ENCODE measurements around the gene CLOCK. TPM values are rescaled to one million over a fixed set of nuclear protein-coding genes. Genes with fewer than 3 reads are reported as not detected.

CLOCK gene
- total RNA-seq, 1 donor from 2014 or later: 34.2 TPM

DNA sequence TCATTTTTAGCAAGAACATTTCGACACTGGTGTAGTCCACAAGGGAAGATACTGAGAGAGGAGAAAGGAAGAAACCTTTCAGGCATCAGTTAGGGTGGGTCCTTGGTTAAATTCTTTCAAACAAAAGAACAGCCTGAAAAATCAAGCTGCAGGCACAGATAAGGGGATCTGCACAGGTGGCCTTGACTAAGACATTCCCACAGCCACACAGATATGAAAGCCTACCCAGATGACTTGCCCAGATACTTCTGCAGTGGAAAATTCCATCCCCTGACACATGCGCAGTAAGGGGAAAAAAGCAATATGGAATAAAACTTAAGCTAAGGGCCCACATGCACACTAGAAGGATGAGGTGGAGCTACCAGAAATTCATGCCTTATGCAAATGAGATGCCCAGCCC, 159.9 kb downstream of the CLOCK start:
- TF ChIP-seq, protein P1, sequence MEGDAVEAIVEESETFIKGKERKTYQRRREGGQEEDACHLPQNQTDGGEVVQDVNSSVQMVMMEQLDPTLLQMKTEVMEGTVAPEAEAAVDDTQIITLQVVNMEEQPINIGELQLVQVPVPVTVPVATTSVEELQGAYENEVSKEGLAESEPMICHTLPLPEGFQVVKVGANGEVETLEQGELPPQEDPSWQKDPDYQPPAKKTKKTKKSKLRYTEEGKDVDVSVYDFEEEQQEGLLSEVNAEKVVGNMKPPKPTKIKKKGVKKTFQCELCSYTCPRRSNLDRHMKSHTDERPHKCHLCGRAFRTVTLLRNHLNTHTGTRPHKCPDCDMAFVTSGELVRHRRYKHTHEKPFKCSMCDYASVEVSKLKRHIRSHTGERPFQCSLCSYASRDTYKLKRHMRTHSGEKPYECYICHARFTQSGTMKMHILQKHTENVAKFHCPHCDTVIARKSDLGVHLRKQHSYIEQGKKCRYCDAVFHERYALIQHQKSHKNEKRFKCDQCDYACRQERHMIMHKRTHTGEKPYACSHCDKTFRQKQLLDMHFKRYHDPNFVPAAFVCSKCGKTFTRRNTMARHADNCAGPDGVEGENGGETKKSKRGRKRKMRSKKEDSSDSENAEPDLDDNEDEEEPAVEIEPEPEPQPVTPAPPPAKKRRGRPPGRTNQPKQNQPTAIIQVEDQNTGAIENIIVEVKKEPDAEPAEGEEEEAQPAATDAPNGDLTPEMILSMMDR (IDR thresholded peaks at IDR 0.05; ENCODE audit: borderline replicate concordance): no peak
- Histone ChIP-seq H3K9me3 (replicated peaks) (no peaks in the 10 kb centered on the region), H3K4me1 (no peaks in the 10 kb centered on the region), H3K36me3 (no peaks in the 10 kb centered on the region), H3K27me3 (ENCODE audit: low read depth) (no peaks in the 10 kb centered on the region), H3K4me3 (no peak overlapping the region), H3K27ac (replicated peaks) (no peak overlapping the region)
- intact Hi-C loops (cut with micrococcal nuclease): no loop called here
- no peak for DNase-seq

DNA sequence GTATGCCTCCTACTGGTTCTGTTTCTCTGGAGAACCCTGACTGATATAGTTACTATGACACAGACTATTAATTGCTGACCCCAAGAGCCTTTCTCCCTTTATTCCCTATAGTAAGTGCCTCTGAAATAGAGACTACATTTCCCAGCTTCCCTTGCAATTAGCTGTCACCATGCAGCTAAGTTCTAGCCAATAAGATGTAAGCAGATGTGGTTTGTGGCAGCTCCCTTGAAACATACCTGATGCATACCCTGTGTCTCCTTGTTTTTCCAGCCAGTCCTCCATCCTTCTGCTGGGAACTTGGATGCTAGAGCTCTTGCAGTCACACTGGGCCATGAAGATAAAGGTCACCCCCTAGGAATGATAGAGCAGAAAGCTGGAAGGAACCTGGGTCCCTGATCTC, 160.6 kb downstream of the CLOCK start:
- intact Hi-C loops (cut with micrococcal nuclease): no loop called here
- Histone ChIP-seq H3K27ac (replicated peaks) (no peak overlapping the region), H3K4me1 (no peaks in the 10 kb centered on the region), H3K9me3 (replicated peaks) (no peaks in the 10 kb centered on the region), H3K36me3 (no peaks in the 10 kb centered on the region), H3K27me3 (ENCODE audit: low read depth) (no peaks in the 10 kb centered on the region), H3K4me3 (no peak overlapping the region)
- no peak for DNase-seq
- TF ChIP-seq, protein P1 (IDR thresholded peaks at IDR 0.05; ENCODE audit: borderline replicate concordance): no peak

DNA sequence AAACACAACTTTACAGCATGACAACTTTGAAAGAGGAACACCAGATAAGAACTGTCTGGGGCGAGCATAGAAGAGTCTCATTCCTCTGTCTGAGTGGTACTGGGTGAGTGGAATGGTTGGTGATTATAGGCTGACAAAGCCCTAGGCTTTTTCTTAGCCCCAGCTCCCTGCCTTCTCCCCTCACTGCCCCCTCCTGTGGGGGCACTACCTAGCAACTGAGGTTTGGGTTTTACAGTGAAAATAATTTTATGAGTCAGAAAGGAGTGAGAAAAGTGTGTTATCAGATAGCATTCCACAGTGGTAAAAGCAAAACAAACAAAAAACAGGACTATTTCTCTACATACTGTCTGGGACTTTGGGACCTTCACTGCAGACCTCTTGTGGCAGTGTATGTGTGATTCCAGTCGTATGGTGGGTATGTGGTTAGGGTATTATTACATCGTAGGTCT, 161.5 kb downstream of the CLOCK start:
- H3K4me1 ChIP-seq: no peaks in the 10 kb centered on the region
- H3K4me3 ChIP-seq: no peak overlapping the region
- H3K27ac ChIP-seq (replicated peaks): no peak overlapping the region
- no peaks in the 10 kb centered on the region for H3K36me3 ChIP-seq
- H3K27me3 ChIP-seq (ENCODE audit: low read depth): no peaks in the 10 kb centered on the region
- H3K9me3 ChIP-seq (replicated peaks): no peaks in the 10 kb centered on the region
- no peak for DNase-seq
- intact Hi-C loops (cut with micrococcal nuclease): no loop called here
- TF ChIP-seq, protein P1 (IDR thresholded peaks at IDR 0.05; ENCODE audit: borderline replicate concordance): no peak

DNA sequence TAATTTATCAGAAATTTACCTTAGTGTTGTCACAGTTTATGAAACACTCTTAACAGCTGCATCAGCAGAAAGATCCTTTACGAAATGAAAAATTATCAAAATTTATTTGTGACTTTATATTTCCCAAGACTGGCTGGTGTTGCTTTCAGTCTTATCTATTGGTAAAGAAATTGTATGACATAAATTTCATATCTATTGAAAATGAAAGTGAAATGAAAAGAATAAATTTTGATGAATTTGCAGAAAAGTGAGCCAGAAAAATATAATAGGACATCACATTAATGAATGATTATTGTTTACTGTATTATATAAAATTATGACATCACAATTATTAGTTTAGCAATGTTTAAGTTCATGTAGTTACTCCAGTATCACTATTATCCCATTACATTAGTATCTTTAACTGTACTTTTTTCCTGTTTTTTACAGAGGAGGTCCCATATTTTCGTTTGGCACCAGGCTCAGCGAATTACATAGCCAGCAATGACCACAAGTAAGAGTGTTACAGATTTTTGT, 164.2 kb downstream of the CLOCK start:
- intact Hi-C loops (cut with micrococcal nuclease): no loop called here
- DNase-seq: no peak
- Histone ChIP-seq H3K36me3 (no peaks in the 10 kb centered on the region), H3K27me3 (ENCODE audit: low read depth) (no peaks in the 10 kb centered on the region), H3K27ac (replicated peaks) (no peak overlapping the region), H3K4me3 (no peak overlapping the region), H3K9me3 (replicated peaks) (no peaks in the 10 kb centered on the region), H3K4me1 (no peaks in the 10 kb centered on the region)
- TF ChIP-seq, protein P1 (IDR thresholded peaks at IDR 0.05; ENCODE audit: borderline replicate concordance): no peak

DNA sequence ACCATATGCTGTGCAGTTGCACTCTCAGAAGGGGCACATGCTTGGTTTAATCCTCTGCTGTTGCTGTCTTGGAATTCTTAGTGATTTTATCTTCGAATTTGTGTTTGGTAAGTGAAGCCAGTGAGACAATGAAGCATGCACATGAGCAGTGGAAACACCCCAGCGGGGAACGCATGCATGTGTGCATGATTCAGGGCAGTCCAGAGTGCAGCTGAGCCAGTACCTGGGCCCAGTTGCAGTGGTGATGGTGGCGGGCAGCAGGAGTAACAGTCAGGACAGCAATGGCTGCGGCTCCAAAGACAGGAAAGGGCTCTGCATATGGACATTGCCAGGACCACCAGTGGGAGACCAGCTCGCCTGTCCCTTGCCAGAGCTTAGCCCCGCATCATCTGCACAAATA, 165.2 kb downstream of the CLOCK start:
- no peaks in the 10 kb centered on the region for H3K27me3 ChIP-seq (ENCODE audit: low read depth)
- TF ChIP-seq, protein P1 (IDR thresholded peaks at IDR 0.05; ENCODE audit: borderline replicate concordance): no peak
- DNase-seq: no peak
- no peak overlapping the region for H3K4me3 ChIP-seq
- intact Hi-C loops (cut with micrococcal nuclease): no loop called here
- H3K36me3 ChIP-seq: no peaks in the 10 kb centered on the region
- no peaks in the 10 kb centered on the region for H3K4me1 ChIP-seq
- no peaks in the 10 kb centered on the region for H3K9me3 ChIP-seq (replicated peaks)
- no peak overlapping the region for H3K27ac ChIP-seq (replicated peaks)

All from left ventricle myocardium inferior (tissue), 1 donor.